HepG2 (cell line): ENCODE data around the gene SMIM28. TPM values are rescaled to one million over a fixed set of nuclear protein-coding genes. Genes with fewer than 3 reads are reported as not detected.
A peak's percentile ranks its signal among the peaks of the same experiment; 100 is the strongest.

ENCODE experiments used
- ASH2L ChIP-seq: fragments of 300-600, 200-600 bp; sonication (generic); IDR thresholded peaks from 2 replicates; pipeline ENCODE4 v1.7.0; 2017; ENCODE audit warnings: low read depth, mild to moderate bottlenecking, moderate library complexity, mixed read lengths, low read length; ENCODE audit not compliant: insufficient read length
- MAZ ChIP-seq, 2 experiments: sonication (generic) in 1 of 2; formaldehyde crosslinking in 1 of 2; IDR thresholded peaks; 2 replicates each; pipeline versions ENCODE4 v1.5.0 to v1.6.1; 2012 to 2020; ENCODE audit warnings: low read depth in 2 of 2, mild to moderate bottlenecking in 2 of 2, borderline replicate concordance in 1 of 2, improper control_type of control experiment in 1 of 2, low read length in 1 of 2, missing genetic modification reagents in 1 of 2, moderate library complexity in 1 of 2
- SMAD1 ChIP-seq: sonication (generic); formaldehyde crosslinking; IDR thresholded peaks from 2 replicates; pipeline ENCODE4 v1.4.0; 2020; ENCODE audit warnings: missing genetic modification reagents, low read depth, mild to moderate bottlenecking, borderline replicate concordance
- SSRP1 ChIP-seq: IDR thresholded peaks from 2 replicates; pipeline ENCODE4 v1.6.1; 2016; ENCODE audit warnings: control low read depth
- ZNF121 ChIP-seq: sonication (generic); formaldehyde crosslinking; IDR thresholded peaks from 2 replicates; pipeline ENCODE4 v1.5.0; 2020; ENCODE audit warnings: mild to moderate bottlenecking, missing genetic modification reagents
- ZNF235 ChIP-seq: sonication (generic); formaldehyde crosslinking; IDR thresholded peaks from 2 replicates; pipeline ENCODE4 v1.8.1; 2023; ENCODE audit warnings: mild to moderate bottlenecking, missing genetic modification reagents, borderline replicate concordance
- ZNF329 ChIP-seq: sonication (generic); formaldehyde crosslinking; IDR thresholded peaks from 2 replicates; pipeline ENCODE4 v1.9.0; 2021; ENCODE audit warnings: low read depth, mild to moderate bottlenecking, missing genetic modification reagents
- ZNF484 ChIP-seq: sonication (generic); formaldehyde crosslinking; IDR thresholded peaks from 2 replicates; pipeline ENCODE4 v1.5.1; 2020; ENCODE audit warnings: mild to moderate bottlenecking, low read depth, missing genetic modification reagents, borderline replicate concordance
- ZNF501 ChIP-seq: sonication (generic); formaldehyde crosslinking; IDR thresholded peaks from 2 replicates; pipeline ENCODE4 v1.5.1; 2020; ENCODE audit warnings: mild to moderate bottlenecking, moderate library complexity, missing genetic modification reagents
- ZNF703 ChIP-seq: sonication (generic); formaldehyde crosslinking; IDR thresholded peaks from 2 replicates; pipeline ENCODE4 v1.5.1; 2020; ENCODE audit warnings: missing genetic modification reagents, mild to moderate bottlenecking, moderate library complexity, borderline replicate concordance
- polyA plus RNA-seq, 8 experiments: library from polyadenylated mRNA; depleted of rRNA in 3 of 8; stranded (reverse) in 7 of 8; unstranded in 1 of 8; fragments of >200 nt; fragmentation: Illumina TruSeq in 4 of 8; extraction: Trizol in 4 of 8; gene quantifications; 2 replicates each; pipeline versions ENCODE4 v1.2.1 to v1.2.3, GENCODE V29; 2011 to 2016; ENCODE audit warnings: low read depth in 4 of 8, missing spikeins in 1 of 8, mixed read lengths in 1 of 8; ENCODE audit not compliant: insufficient read depth in 1 of 8
- total RNA-seq, 5 experiments: library from RNA; depleted of rRNA; stranded (reverse); fragments of >200 nt; fragmentation: Illumina TruSeq; extraction: Trizol; gene quantifications; 2 replicates each; pipeline ENCODE4 v1.2.3, GENCODE V29; 2016; ENCODE audit warnings: low read depth in 1 of 5
- TF ChIP-seq, protein P1 (sequence below): sonication (generic); formaldehyde crosslinking; IDR thresholded peaks from 2 replicates; pipeline ENCODE4 v1.5.0; 2020; ENCODE audit warnings: mild to moderate bottlenecking, missing genetic modification reagents
- TF ChIP-seq, protein P2 (sequence below): IDR thresholded peaks from 2 replicates; pipeline ENCODE4 v1.6.1; 2016
- TF ChIP-seq, protein P3 (sequence below): sonication (generic); formaldehyde crosslinking; IDR thresholded peaks from 2 replicates; pipeline ENCODE4 v1.4.0; 2020; ENCODE audit warnings: mild to moderate bottlenecking, missing genetic modification reagents
- TF ChIP-seq, protein P4 (sequence below): sonication (generic); formaldehyde crosslinking; IDR thresholded peaks from 2 replicates; pipeline ENCODE4 v1.4.0; 2020; ENCODE audit warnings: missing genetic modification reagents
- TF ChIP-seq, protein P5 (sequence below): sonication (generic); formaldehyde crosslinking; conservative IDR thresholded peaks from 2 replicates; pipeline ENCODE4 v1.8.1; 2023; ENCODE audit warnings: missing genetic modification reagents

Gene SMIM28
- total and polyA plus RNA-seq, 2 of the 13 experiments (the other 11 are each of a cell fraction or from before 2014, with no cell fraction given): not detected

DNA sequence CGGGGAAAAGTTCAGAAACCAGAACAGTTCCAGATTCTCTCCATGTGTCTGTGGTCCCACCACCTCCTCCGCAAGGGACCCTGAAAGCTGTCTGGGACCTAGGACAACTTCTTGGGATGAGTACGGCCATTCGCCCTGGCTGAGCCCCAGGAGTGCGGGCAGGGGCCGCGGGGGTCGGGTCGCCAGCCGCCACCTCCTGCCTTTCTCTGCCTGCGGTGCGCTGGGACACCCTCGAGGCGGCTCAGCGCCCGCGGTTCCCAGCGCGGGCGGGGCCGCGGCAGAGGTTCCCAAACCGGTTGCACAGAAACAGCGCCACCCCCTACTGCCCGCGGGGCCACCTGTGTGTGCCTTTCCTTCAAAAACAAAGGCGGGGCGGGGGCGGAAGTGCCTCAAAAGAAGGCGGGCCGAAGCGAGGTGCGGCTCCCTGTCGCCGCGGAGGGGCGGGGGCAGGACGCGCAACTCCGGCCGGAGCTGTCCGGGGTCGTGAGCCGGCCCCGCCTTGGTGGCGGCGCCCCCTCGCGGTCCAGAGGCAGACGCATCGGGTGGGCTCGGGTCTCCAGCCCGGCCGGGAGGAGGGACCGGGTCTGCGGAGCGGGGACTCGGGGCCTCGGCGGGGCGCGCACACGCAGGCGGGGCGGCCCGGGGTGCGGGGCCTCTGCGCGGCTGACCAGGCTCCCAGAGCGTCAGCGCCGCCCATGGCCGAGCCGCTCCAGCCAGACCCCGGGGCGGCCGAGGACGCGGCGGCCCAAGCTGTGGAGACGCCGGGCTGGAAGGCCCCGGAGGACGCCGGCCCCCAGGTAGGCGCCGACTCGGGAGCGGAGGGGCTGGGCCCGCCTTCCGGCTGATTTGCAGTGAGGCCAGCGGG lies 26.3 kb downstream of the SMIM28 start, which contains the start of gene HEBP2 (continued):
- TF ChIP-seq, protein P1, sequence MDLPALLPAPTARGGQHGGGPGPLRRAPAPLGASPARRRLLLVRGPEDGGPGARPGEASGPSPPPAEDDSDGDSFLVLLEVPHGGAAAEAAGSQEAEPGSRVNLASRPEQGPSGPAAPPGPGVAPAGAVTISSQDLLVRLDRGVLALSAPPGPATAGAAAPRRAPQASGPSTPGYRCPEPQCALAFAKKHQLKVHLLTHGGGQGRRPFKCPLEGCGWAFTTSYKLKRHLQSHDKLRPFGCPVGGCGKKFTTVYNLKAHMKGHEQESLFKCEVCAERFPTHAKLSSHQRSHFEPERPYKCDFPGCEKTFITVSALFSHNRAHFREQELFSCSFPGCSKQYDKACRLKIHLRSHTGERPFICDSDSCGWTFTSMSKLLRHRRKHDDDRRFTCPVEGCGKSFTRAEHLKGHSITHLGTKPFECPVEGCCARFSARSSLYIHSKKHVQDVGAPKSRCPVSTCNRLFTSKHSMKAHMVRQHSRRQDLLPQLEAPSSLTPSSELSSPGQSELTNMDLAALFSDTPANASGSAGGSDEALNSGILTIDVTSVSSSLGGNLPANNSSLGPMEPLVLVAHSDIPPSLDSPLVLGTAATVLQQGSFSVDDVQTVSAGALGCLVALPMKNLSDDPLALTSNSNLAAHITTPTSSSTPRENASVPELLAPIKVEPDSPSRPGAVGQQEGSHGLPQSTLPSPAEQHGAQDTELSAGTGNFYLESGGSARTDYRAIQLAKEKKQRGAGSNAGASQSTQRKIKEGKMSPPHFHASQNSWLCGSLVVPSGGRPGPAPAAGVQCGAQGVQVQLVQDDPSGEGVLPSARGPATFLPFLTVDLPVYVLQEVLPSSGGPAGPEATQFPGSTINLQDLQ: no peak
- TF ChIP-seq MAZ (IDR thresholded peaks at IDR 0.05; ENCODE audit: borderline replicate concordance, low read depth, low read length): peak; percentile 97
- peak; percentile 99 for TF ChIP-seq MAZ (CRISPR knock-in tag; IDR thresholded peaks at IDR 0.05; ENCODE audit: low read depth)
- TF ChIP-seq, protein P2, sequence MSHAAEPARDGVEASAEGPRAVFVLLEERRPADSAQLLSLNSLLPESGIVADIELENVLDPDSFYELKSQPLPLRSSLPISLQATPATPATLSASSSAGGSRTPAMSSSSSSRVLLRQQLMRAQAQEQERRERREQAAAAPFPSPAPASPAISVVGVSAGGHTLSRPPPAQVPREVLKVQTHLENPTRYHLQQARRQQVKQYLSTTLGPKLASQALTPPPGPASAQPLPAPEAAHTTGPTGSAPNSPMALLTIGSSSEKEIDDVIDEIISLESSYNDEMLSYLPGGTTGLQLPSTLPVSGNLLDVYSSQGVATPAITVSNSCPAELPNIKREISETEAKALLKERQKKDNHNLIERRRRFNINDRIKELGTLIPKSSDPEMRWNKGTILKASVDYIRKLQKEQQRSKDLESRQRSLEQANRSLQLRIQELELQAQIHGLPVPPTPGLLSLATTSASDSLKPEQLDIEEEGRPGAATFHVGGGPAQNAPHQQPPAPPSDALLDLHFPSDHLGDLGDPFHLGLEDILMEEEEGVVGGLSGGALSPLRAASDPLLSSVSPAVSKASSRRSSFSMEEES (CRISPR knock-in tag): no peak
- no peak for TF ChIP-seq SSRP1
- TF ChIP-seq ZNF501 (CRISPR knock-in tag): no peak; the same call in 1 of the 2 replicates
- TF ChIP-seq ASH2L: peak; percentile 75
- peak; percentile 80 for TF ChIP-seq ZNF329
- TF ChIP-seq, protein P3, sequence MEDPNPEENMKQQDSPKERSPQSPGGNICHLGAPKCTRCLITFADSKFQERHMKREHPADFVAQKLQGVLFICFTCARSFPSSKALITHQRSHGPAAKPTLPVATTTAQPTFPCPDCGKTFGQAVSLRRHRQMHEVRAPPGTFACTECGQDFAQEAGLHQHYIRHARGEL (CRISPR knock-in tag): peak; percentile 95
- TF ChIP-seq ZNF121 (CRISPR knock-in tag): peak; percentile 76
- no peak for TF ChIP-seq ZNF235
- TF ChIP-seq, protein P4, sequence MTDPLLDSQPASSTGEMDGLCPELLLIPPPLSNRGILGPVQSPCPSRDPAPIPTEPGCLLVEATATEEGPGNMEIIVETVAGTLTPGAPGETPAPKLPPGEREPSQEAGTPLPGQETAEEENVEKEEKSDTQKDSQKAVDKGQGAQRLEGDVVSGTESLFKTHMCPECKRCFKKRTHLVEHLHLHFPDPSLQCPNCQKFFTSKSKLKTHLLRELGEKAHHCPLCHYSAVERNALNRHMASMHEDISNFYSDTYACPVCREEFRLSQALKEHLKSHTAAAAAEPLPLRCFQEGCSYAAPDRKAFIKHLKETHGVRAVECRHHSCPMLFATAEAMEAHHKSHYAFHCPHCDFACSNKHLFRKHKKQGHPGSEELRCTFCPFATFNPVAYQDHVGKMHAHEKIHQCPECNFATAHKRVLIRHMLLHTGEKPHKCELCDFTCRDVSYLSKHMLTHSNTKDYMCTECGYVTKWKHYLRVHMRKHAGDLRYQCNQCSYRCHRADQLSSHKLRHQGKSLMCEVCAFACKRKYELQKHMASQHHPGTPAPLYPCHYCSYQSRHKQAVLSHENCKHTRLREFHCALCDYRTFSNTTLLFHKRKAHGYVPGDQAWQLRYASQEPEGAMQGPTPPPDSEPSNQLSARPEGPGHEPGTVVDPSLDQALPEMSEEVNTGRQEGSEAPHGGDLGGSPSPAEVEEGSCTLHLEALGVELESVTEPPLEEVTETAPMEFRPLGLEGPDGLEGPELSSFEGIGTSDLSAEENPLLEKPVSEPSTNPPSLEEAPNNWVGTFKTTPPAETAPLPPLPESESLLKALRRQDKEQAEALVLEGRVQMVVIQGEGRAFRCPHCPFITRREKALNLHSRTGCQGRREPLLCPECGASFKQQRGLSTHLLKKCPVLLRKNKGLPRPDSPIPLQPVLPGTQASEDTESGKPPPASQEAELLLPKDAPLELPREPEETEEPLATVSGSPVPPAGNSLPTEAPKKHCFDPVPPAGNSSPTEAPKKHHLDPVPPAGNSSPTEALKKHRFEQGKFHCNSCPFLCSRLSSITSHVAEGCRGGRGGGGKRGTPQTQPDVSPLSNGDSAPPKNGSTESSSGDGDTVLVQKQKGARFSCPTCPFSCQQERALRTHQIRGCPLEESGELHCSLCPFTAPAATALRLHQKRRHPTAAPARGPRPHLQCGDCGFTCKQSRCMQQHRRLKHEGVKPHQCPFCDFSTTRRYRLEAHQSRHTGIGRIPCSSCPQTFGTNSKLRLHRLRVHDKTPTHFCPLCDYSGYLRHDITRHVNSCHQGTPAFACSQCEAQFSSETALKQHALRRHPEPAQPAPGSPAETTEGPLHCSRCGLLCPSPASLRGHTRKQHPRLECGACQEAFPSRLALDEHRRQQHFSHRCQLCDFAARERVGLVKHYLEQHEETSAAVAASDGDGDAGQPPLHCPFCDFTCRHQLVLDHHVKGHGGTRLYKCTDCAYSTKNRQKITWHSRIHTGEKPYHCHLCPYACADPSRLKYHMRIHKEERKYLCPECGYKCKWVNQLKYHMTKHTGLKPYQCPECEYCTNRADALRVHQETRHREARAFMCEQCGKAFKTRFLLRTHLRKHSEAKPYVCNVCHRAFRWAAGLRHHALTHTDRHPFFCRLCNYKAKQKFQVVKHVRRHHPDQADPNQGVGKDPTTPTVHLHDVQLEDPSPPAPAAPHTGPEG (CRISPR knock-in tag): peak; percentile 84; the same call in 1 of the 2 replicates
- TF ChIP-seq ZNF484 (CRISPR knock-in tag): no peak
- no peak; the same call in 1 of the 2 replicates for TF ChIP-seq SMAD1 (CRISPR knock-in tag)
- TF ChIP-seq, protein P5, sequence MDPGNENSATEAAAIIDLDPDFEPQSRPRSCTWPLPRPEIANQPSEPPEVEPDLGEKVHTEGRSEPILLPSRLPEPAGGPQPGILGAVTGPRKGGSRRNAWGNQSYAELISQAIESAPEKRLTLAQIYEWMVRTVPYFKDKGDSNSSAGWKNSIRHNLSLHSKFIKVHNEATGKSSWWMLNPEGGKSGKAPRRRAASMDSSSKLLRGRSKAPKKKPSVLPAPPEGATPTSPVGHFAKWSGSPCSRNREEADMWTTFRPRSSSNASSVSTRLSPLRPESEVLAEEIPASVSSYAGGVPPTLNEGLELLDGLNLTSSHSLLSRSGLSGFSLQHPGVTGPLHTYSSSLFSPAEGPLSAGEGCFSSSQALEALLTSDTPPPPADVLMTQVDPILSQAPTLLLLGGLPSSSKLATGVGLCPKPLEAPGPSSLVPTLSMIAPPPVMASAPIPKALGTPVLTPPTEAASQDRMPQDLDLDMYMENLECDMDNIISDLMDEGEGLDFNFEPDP (CRISPR knock-in tag): no peak
- peak; percentile 90; the same call in 1 of the 2 replicates for TF ChIP-seq ZNF703 (CRISPR knock-in tag)
